Ureter (tissue), 1 donor: ENCODE results near the gene RBM22. TPM values are rescaled to one million over a fixed set of nuclear protein-coding genes. Genes with fewer than 3 reads are reported as not detected.

Experiments used
- total RNA-seq: library from RNA; stranded (reverse); gene quantifications from one replicate; pipeline ENCODE4 v1.2.4, GENCODE V29; 2023
- donor health status: DM: yes; HTN: yes; CAD: no.

Gene RBM22
- total RNA-seq, 1 donor from 2014 or later, result 44.6 TPM

Other genes with a start within 250 kb of the RBM22 start
- 54.3 TPM for gene NDST1, start 192.9 kb downstream of the RBM22 start, total RNA-seq
- gene SYNPO, start 60.4 kb downstream of the RBM22 start, total RNA-seq, result 73.9 TPM
- 2.6 TPM for gene MYOZ3, start 39.8 kb downstream of the RBM22 start, total RNA-seq
- 93.0 TPM for gene DCTN4, start 58.0 kb upstream of the RBM22 start, total RNA-seq
- 23.1 TPM for gene SMIM3, start 77.7 kb upstream of the RBM22 start, total RNA-seq
- gene IRGM, start 145.5 kb upstream of the RBM22 start, total RNA-seq, result 1.2 TPM
- gene ZNF300, start 203.9 kb upstream of the RBM22 start, total RNA-seq, result 7.3 TPM